ENCODE data around the gene SIAH1. TPM values are rescaled to one million over a fixed set of nuclear protein-coding genes. Genes with fewer than 3 reads are reported as not detected.

The SIAH1 gene
- total and polyA plus RNA-seq, 9 donors, result 25.6 to 31.3 (median 29.1) TPM

GRCh38 chr16:48342591-48342990, 42.6 kb downstream of the SIAH1 start:
- 83% methylated on average over 1 of the region's 2 CpGs for WGBS (ENCODE audit: insufficient coverage)
- Histone ChIP-seq H3K4me3 (ENCODE audit: low read length) (no peak overlapping the region), H3K36me3 (ENCODE audit: control insufficient read depth, insufficient read depth, low read length) (peaks cover 21% of the 10 kb centered on the region), H3K27me3 (ENCODE audit: control insufficient read depth, insufficient read depth, low read length) (no peaks in the 10 kb centered on the region), H3K4me1 (ENCODE audit: control insufficient read depth, insufficient read depth, low read length) (no peaks in the 10 kb centered on the region), H3K27ac (ENCODE audit: low read length) (no peak overlapping the region), H3K9me3 (replicated peaks; ENCODE audit: control insufficient read depth, low read depth, low read length) (no peaks in the 10 kb centered on the region)
- no peak for DNase-seq

- no peak for DNase-seq
- Histone ChIP-seq H3K27me3 (ENCODE audit: control insufficient read depth, insufficient read depth, low read length) (no peaks in the 10 kb centered on the region), H3K9me3 (replicated peaks; ENCODE audit: control insufficient read depth, low read depth, low read length) (no peaks in the 10 kb centered on the region), H3K4me1 (ENCODE audit: control insufficient read depth, insufficient read depth, low read length) (no peaks in the 10 kb centered on the region), H3K4me3 (ENCODE audit: low read length) (no peak overlapping the region), H3K36me3 (ENCODE audit: control insufficient read depth, insufficient read depth, low read length) (peaks cover 29% of the 10 kb centered on the region), H3K27ac (ENCODE audit: low read length) (no peak overlapping the region)
- no CpG with 5 or more reads among the region's 1 CpG for whole genome bisulfite sequencing (ENCODE audit: insufficient coverage)
These were observed 45.2 kb downstream of the SIAH1 start for GRCh38 chr16:48340054-48340453.

GRCh38 chr16:48335961-48336360, 49.3 kb downstream of the SIAH1 start:
- no peak overlapping the region for H3K27ac ChIP-seq (ENCODE audit: low read length)
- no peak overlapping the region for H3K4me3 ChIP-seq (ENCODE audit: low read length)
- WGBS (ENCODE audit: insufficient coverage), result 78% methylated on average over 3 of the region's 3 CpGs
- peaks cover 28% of the 10 kb centered on the region for H3K36me3 ChIP-seq (ENCODE audit: control insufficient read depth, insufficient read depth, low read length)
- H3K9me3 ChIP-seq (replicated peaks; ENCODE audit: control insufficient read depth, low read depth, low read length), result no peaks in the 10 kb centered on the region
- no peaks in the 10 kb centered on the region for H3K4me1 ChIP-seq (ENCODE audit: control insufficient read depth, insufficient read depth, low read length)
- DNase-seq, result no peak
- no peaks in the 10 kb centered on the region for H3K27me3 ChIP-seq (ENCODE audit: control insufficient read depth, insufficient read depth, low read length)

DNA sequence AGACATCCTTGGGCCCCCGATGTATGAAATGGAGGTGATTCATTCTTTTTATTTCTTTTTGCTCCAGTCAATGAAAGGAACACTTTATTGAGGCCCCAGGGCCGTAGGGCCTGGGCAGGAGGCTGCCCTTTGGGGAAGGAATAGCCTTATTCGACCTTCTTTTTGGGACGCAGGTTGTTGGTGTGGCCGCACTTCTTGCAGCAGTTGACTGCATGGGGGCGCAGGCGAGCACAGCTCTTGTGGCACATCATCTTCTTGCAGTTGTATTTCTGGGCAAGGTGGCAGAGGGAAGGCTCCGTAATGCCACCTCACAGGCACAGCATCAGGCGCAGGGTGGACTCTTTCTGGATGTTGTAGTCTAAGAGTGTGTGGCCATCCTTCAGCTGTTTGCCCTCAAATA, 50.9 kb downstream of the SIAH1 start:
- 75% methylated on average over 4 of the region's 9 CpGs for WGBS (ENCODE audit: insufficient coverage)

GRCh38 chr16:48332978-48333377, 52.2 kb downstream of the SIAH1 start:
- no peak overlapping the region for H3K4me3 ChIP-seq (ENCODE audit: low read length)
- no peaks in the 10 kb centered on the region for H3K27me3 ChIP-seq (ENCODE audit: control insufficient read depth, insufficient read depth, low read length)
- no peak for DNase-seq
- H3K4me1 ChIP-seq (ENCODE audit: control insufficient read depth, insufficient read depth, low read length), result no peaks in the 10 kb centered on the region
- no peaks in the 10 kb centered on the region for H3K9me3 ChIP-seq (replicated peaks; ENCODE audit: control insufficient read depth, low read depth, low read length)
- peaks cover 24% of the 10 kb centered on the region for H3K36me3 ChIP-seq (ENCODE audit: control insufficient read depth, insufficient read depth, low read length)
- no peak overlapping the region for H3K27ac ChIP-seq (ENCODE audit: low read length)
- WGBS (ENCODE audit: insufficient coverage), result no CpG with 5 or more reads among the region's 5 CpGs

More for the DNA sequence above, 50.9 kb downstream of the SIAH1 start:
- H3K4me3 ChIP-seq (ENCODE audit: low read length), result no peak overlapping the region
- no peaks in the 10 kb centered on the region for H3K4me1 ChIP-seq (ENCODE audit: control insufficient read depth, insufficient read depth, low read length)
- no peak overlapping the region for H3K27ac ChIP-seq (ENCODE audit: low read length)
- H3K36me3 ChIP-seq (ENCODE audit: control insufficient read depth, insufficient read depth, low read length), result peaks cover 26% of the 10 kb centered on the region
- DNase-seq, result no peak
- no peaks in the 10 kb centered on the region for H3K9me3 ChIP-seq (replicated peaks; ENCODE audit: control insufficient read depth, low read depth, low read length)
- no peaks in the 10 kb centered on the region for H3K27me3 ChIP-seq (ENCODE audit: control insufficient read depth, insufficient read depth, low read length)

GRCh38 chr16:48330841-48331192, 54.4 kb downstream of the SIAH1 start:
- no peaks in the 10 kb centered on the region for H3K27me3 ChIP-seq (ENCODE audit: control insufficient read depth, insufficient read depth, low read length)
- no peak overlapping the region for H3K4me3 ChIP-seq (ENCODE audit: low read length)
- peaks cover 18% of the 10 kb centered on the region for H3K36me3 ChIP-seq (ENCODE audit: control insufficient read depth, insufficient read depth, low read length)
- no peaks in the 10 kb centered on the region for H3K9me3 ChIP-seq (replicated peaks; ENCODE audit: control insufficient read depth, low read depth, low read length)
- no peaks in the 10 kb centered on the region for H3K4me1 ChIP-seq (ENCODE audit: control insufficient read depth, insufficient read depth, low read length)
- DNase-seq, result no peak
- WGBS (ENCODE audit: insufficient coverage), result no CpG with 5 or more reads among the region's 3 CpGs
- H3K27ac ChIP-seq (ENCODE audit: low read length), result no peak overlapping the region

DNA sequence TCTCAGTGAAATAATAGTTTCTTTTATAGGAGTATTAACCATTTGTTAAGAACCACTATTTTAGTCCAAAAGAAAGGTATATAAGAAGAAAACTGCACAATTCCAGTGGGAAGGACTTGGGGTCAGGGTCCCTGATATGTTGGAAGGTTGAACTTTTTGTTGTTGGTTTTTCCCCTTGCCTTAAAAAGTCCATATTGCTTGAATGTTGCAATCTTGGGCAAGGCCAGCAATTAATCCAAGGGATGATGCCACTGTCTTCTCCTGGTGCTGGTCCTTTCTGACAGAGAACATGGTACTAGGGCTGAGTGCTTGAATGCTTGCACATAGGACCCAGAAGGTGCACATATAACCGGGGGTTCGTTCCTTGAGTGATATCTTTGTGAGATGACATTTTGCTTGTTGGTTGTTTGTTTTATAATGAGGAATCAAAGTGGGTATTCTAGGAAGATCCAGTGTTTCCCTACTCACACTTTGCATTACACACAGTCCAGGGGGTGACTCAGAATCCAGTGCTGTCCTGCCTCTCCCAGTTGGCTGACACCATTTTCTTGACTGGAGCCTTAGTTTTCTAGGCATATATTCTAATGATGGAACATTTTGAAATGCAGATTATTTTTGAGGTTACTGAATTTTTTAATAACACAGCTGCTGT, 54.9 kb downstream of the SIAH1 start:
- DNase-seq, result no peak

GRCh38 chr16:48329138-48329537, 56.1 kb downstream of the SIAH1 start:
- H3K4me1 ChIP-seq (ENCODE audit: control insufficient read depth, insufficient read depth, low read length), result no peaks in the 10 kb centered on the region
- WGBS (ENCODE audit: insufficient coverage), result 100% methylated on average over 2 of the region's 4 CpGs
- no peak overlapping the region for H3K27ac ChIP-seq (ENCODE audit: low read length)
- peaks cover 6% of the 10 kb centered on the region for H3K36me3 ChIP-seq (ENCODE audit: control insufficient read depth, insufficient read depth, low read length)
- no peaks in the 10 kb centered on the region for H3K27me3 ChIP-seq (ENCODE audit: control insufficient read depth, insufficient read depth, low read length)
- DNase-seq, result no peak
- no peak overlapping the region for H3K4me3 ChIP-seq (ENCODE audit: low read length)
- H3K9me3 ChIP-seq (replicated peaks; ENCODE audit: control insufficient read depth, low read depth, low read length), result no peaks in the 10 kb centered on the region

More for the DNA sequence above, 54.9 kb downstream of the SIAH1 start:
- no peaks in the 10 kb centered on the region for H3K4me1 ChIP-seq (ENCODE audit: control insufficient read depth, insufficient read depth, low read length)
- WGBS (ENCODE audit: insufficient coverage), result no CpG with 5 or more reads among the region's 2 CpGs
- peaks cover 18% of the 10 kb centered on the region for H3K36me3 ChIP-seq (ENCODE audit: control insufficient read depth, insufficient read depth, low read length)
- H3K9me3 ChIP-seq (replicated peaks; ENCODE audit: control insufficient read depth, low read depth, low read length), result no peaks in the 10 kb centered on the region
- H3K27me3 ChIP-seq (ENCODE audit: control insufficient read depth, insufficient read depth, low read length), result no peaks in the 10 kb centered on the region
- H3K4me3 ChIP-seq (ENCODE audit: low read length), result no peak overlapping the region
- no peak overlapping the region for H3K27ac ChIP-seq (ENCODE audit: low read length)

DNA sequence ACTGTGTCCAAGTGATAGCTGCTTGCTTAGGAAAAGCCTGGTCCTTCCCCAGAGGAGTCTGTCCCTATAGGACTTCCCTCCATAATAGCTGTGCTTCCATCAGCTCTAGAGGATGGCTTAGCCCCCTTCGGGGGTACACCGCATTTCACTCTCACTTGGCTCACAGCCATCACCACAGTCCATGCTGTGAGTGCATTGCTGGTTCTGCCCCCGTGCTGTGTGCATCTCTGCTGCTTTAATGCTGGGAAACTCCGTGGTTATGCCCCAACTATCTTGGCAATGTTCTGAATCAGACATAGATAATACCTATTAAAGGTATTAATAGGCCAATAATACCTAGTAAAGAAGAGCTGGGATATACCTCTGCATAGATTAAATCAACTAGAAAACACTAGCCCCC, 58.3 kb downstream of the SIAH1 start:
- 96% methylated on average over 2 of the region's 4 CpGs for WGBS (ENCODE audit: insufficient coverage)
- H3K4me3 ChIP-seq (ENCODE audit: low read length), result no peak overlapping the region
- H3K9me3 ChIP-seq (replicated peaks; ENCODE audit: control insufficient read depth, low read depth, low read length), result no peaks in the 10 kb centered on the region
- no peak for DNase-seq
- H3K27me3 ChIP-seq (ENCODE audit: control insufficient read depth, insufficient read depth, low read length), result no peaks in the 10 kb centered on the region
- no peaks in the 10 kb centered on the region for H3K4me1 ChIP-seq (ENCODE audit: control insufficient read depth, insufficient read depth, low read length)
- H3K27ac ChIP-seq (ENCODE audit: low read length), result no peak overlapping the region
- H3K36me3 ChIP-seq (ENCODE audit: control insufficient read depth, insufficient read depth, low read length), result peaks cover 8% of the 10 kb centered on the region

DNA sequence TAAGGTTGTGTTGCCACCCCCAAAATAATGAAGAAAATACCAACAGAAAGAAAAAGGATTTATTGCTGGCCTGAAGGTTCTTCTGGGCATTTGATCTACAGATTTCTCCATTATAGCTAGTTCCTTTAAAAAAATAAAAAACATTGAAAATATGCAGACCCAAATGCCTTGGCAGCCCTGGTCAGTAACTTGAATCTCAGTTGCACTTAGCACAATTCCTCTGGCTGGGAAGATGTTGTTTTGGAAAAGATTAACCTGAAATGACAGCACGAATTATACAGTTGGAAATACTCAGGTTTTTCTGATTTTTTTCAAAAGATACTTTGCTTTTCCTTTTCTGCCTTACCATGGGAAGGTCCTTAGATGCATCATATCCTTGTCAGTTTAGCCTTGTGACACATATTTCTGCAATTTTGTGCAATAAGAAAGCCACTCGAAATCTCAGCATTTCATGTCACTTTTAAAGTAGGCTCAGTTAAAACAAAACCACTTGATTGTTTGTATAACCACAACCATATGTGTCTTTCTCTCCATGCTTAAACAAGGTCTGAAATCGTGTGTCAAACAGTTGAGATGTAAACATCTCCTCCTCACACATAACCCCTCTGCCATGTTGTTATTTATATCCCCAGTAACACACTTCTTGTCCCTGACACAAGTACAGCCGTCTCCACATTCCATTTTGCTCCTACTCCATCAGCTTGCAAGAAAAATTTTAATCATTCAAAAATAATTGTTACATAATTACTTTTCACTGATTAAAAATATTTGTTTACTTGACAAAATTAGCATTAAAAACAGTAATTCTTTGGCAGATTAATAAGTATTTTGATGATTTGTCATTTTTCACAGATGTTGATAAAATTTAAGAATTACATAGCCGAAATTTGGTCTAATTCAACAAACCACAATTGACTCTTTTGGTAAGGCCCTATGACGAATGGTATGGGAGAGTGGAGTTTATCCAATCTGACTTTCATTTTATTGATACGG, 61.1 kb downstream of the SIAH1 start:
- 33% methylated on average over 1 of the region's 7 CpGs for WGBS (ENCODE audit: insufficient coverage)
- no peaks in the 10 kb centered on the region for H3K9me3 ChIP-seq (replicated peaks; ENCODE audit: control insufficient read depth, low read depth, low read length)
- H3K4me3 ChIP-seq (ENCODE audit: low read length), result no peak overlapping the region
- no peak overlapping the region for H3K27ac ChIP-seq (ENCODE audit: low read length)
- H3K27me3 ChIP-seq (ENCODE audit: control insufficient read depth, insufficient read depth, low read length), result no peaks in the 10 kb centered on the region
- H3K36me3 ChIP-seq (ENCODE audit: control insufficient read depth, insufficient read depth, low read length), result peaks cover 6% of the 10 kb centered on the region
- no peaks in the 10 kb centered on the region for H3K4me1 ChIP-seq (ENCODE audit: control insufficient read depth, insufficient read depth, low read length)
- DNase-seq, result peak; percentile 61

All from muscle of leg (tissue), 11 donors.